HG03571 (cell line): ENCODE data around the gene LRCH3.
"Not testable (repeated sequence)": the region's sequence is repeated elsewhere in the genome, so short reads cannot be mapped to it uniquely, and the experiment has no call there.

ENCODE experiments used
- ATAC-seq: cut with Tn5 transposase; IDR thresholded peaks from one replicate; pipeline ENCODE4 v1.9.1; 2021; ENCODE audit not compliant: unreplicated experiment

The LRCH3 gene

GRCh38 chr3:197921429-197922275, 130.6 kb downstream of the LRCH3 start:
- not testable (repeated sequence) for ATAC-seq

GRCh38 chr3:197926418-197926817, 135.4 kb downstream of the LRCH3 start:
- no peak for ATAC-seq

- not testable (repeated sequence) for ATAC-seq
These were observed 136.5 kb downstream of the LRCH3 start for GRCh38 chr3:197927578-197927977.

- no peak for ATAC-seq
These were observed 145.8 kb downstream of the LRCH3 start for GRCh38 chr3:197936819-197937384.
